HepG2 (cell line): ENCODE measurements around the gene TRMT1. TPM values are rescaled to one million over a fixed set of nuclear protein-coding genes. Genes with fewer than 3 reads are reported as not detected.

ENCODE experiments used
- ARID2 ChIP-seq: sonication (generic); formaldehyde crosslinking; IDR thresholded peaks from 2 replicates; pipeline ENCODE4 v1.8.1; 2022; ENCODE audit warnings: mild to moderate bottlenecking, missing genetic modification reagents, borderline replicate concordance
- CEBPZ ChIP-seq: IDR thresholded peaks from 2 replicates; pipeline ENCODE4 v1.6.1; 2012; ENCODE audit warnings: low read length, improper control_type of control experiment
- HOXA9 ChIP-seq: sonication (generic); formaldehyde crosslinking; IDR thresholded peaks from 2 replicates; pipeline ENCODE4 v1.8.1; 2022; ENCODE audit warnings: missing genetic modification reagents, mild to moderate bottlenecking, moderate library complexity, borderline replicate concordance
- JUN ChIP-seq: sonication (generic); formaldehyde crosslinking; IDR thresholded peaks from 2 replicates; pipeline ENCODE4 v1.4.0; 2020; ENCODE audit warnings: mild to moderate bottlenecking, missing genetic modification reagents
- KDM5B ChIP-seq: sonication (generic); formaldehyde crosslinking; IDR thresholded peaks from 2 replicates; pipeline ENCODE4 v1.4.0; 2020; ENCODE audit warnings: missing genetic modification reagents, mild to moderate bottlenecking, borderline replicate concordance
- MAFG ChIP-seq: sonication (generic); formaldehyde crosslinking; IDR thresholded peaks from 2 replicates; pipeline ENCODE4 v1.5.1; 2020; ENCODE audit warnings: mild to moderate bottlenecking, missing genetic modification reagents
- YEATS2 ChIP-seq: sonication (generic); formaldehyde crosslinking; IDR thresholded peaks from 2 replicates; pipeline ENCODE4 v1.4.0; 2020; ENCODE audit warnings: missing genetic modification reagents, borderline replicate concordance
- ZFP90 ChIP-seq: sonication (generic); formaldehyde crosslinking; IDR thresholded peaks from 2 replicates; pipeline ENCODE4 v1.8.0; 2022; ENCODE audit warnings: missing genetic modification reagents, mild to moderate bottlenecking, inconsistent platforms, borderline replicate concordance
- ZNF136 ChIP-seq: sonication (generic); formaldehyde crosslinking; IDR thresholded peaks from 2 replicates; pipeline ENCODE4 v1.8.1; 2022; ENCODE audit warnings: low read depth, mild to moderate bottlenecking, moderate library complexity, missing genetic modification reagents
- ZNF337 ChIP-seq: sonication (generic); formaldehyde crosslinking; IDR thresholded peaks from 2 replicates; pipeline ENCODE4 v1.5.1; 2020; ENCODE audit warnings: missing genetic modification reagents, low read depth, mild to moderate bottlenecking, borderline replicate concordance
- ZNF350 ChIP-seq: sonication (generic); formaldehyde crosslinking; IDR thresholded peaks from 2 replicates; pipeline ENCODE4 v1.4.0; 2020; ENCODE audit warnings: mild to moderate bottlenecking, low read depth, missing genetic modification reagents, borderline replicate concordance
- ZSCAN30 ChIP-seq: sonication (generic); formaldehyde crosslinking; IDR thresholded peaks from 2 replicates; pipeline ENCODE4 v1.5.0; 2020; ENCODE audit warnings: mild to moderate bottlenecking, missing genetic modification reagents
- polyA plus RNA-seq, 8 experiments: library from polyadenylated mRNA; depleted of rRNA in 3 of 8; stranded (reverse) in 7 of 8; unstranded in 1 of 8; fragments of >200 nt; fragmentation: Illumina TruSeq in 4 of 8; extraction: Trizol in 4 of 8; gene quantifications; 2 replicates each; pipeline versions ENCODE4 v1.2.1 to v1.2.3, GENCODE V29; 2011 to 2016; ENCODE audit warnings: low read depth in 4 of 8, missing spikeins in 1 of 8, mixed read lengths in 1 of 8; ENCODE audit not compliant: insufficient read depth in 1 of 8
- total RNA-seq, 5 experiments: library from RNA; depleted of rRNA; stranded (reverse); fragments of >200 nt; fragmentation: Illumina TruSeq; extraction: Trizol; gene quantifications; 2 replicates each; pipeline ENCODE4 v1.2.3, GENCODE V29; 2016; ENCODE audit warnings: low read depth in 1 of 5
- TF ChIP-seq, protein P1 (sequence below): conservative IDR thresholded peaks from 2 replicates; pipeline ENCODE4 v1.6.1; 2018; ENCODE audit warnings: missing genetic modification reagents
- TF ChIP-seq, protein P2 (sequence below): sonication (generic); formaldehyde crosslinking; conservative IDR thresholded peaks from 2 replicates; pipeline ENCODE4 v1.8.1; 2023; ENCODE audit warnings: missing genetic modification reagents
- TF ChIP-seq, protein P3 (sequence below): sonication (generic); formaldehyde crosslinking; IDR thresholded peaks from 2 replicates; pipeline ENCODE4 v1.5.1; 2020; ENCODE audit warnings: missing genetic modification reagents, mild to moderate bottlenecking, borderline replicate concordance

Gene TRMT1
- total and polyA plus RNA-seq, 2 of the 13 experiments (the other 11 are each of a cell fraction or from before 2014, with no cell fraction given) = 35.5 to 44.1 TPM

DNA sequence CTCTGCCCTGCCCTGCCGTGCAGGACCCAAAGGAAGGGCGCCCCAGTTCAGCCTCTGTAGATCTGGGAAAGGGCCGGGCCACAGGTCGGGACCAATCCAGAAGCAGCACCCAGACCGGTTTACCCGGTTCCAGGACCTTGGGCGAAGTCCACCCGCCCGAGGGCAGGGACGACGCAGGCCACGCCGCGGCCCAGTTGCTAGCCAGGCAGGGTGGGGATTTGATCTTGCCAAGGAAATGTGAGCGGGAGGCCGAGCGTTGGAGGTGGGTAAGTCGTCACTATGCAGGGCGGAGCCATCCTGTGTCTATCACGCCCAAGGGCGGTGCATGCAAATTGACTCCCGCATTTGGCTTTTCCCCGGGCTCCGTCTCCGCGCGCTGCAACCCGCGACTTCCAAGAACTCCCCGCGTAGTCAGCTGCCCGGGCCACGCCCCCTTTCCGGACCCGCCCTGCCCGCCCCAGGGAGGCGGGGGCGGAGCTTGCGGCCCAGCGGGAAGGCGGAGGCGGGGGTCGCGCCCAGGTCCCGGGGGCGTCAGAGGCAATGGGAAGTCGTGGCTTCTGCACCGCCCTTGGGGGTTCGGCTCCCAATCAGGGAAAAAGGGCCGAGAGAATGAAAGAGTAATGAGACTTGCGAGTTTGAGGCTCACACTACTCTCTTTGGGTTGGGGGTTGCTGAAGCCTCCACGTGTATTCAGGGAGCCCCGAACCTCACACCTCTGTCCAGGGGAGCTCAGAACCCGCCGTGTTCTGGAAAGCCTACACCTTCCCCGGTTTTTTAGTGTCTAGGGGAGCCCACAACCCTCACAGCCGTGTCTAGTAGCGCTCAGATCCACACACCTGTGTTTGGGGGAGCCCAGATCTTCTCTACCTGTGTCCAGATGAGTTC is 46.4 kb upstream of the TRMT1 start (continued):
- TF ChIP-seq KDM5B (CRISPR knock-in tag) (peak; percentile 74; the same call in 1 of the 2 replicates), ZNF337 (no peak), JUN (no peak; the same call in 1 of the 2 replicates), ZNF136 (CRISPR knock-in tag) (no peak), ZFP90 (CRISPR knock-in tag) (peak; percentile 32; the same call in 1 of the 2 replicates), ZNF350 (CRISPR knock-in tag) (peak; percentile 92), CEBPZ (no peak), HOXA9 (CRISPR knock-in tag) (no peak), MAFG (CRISPR knock-in tag) (no peak), ZSCAN30 (CRISPR knock-in tag) (no peak), YEATS2 (CRISPR knock-in tag) (peak; percentile 78; the same call in 1 of the 2 replicates), ARID2 (CRISPR knock-in tag) (no peak; the same call in 1 of the 2 replicates)
- TF ChIP-seq, protein P1, sequence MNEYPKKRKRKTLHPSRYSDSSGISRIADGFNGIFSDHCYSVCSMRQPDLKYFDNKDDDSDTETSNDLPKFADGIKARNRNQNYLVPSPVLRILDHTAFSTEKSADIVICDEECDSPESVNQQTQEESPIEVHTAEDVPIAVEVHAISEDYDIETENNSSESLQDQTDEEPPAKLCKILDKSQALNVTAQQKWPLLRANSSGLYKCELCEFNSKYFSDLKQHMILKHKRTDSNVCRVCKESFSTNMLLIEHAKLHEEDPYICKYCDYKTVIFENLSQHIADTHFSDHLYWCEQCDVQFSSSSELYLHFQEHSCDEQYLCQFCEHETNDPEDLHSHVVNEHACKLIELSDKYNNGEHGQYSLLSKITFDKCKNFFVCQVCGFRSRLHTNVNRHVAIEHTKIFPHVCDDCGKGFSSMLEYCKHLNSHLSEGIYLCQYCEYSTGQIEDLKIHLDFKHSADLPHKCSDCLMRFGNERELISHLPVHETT (CRISPR knock-in tag) = peak; percentile 70; the same call in 1 of the 2 replicates
- TF ChIP-seq, protein P2, sequence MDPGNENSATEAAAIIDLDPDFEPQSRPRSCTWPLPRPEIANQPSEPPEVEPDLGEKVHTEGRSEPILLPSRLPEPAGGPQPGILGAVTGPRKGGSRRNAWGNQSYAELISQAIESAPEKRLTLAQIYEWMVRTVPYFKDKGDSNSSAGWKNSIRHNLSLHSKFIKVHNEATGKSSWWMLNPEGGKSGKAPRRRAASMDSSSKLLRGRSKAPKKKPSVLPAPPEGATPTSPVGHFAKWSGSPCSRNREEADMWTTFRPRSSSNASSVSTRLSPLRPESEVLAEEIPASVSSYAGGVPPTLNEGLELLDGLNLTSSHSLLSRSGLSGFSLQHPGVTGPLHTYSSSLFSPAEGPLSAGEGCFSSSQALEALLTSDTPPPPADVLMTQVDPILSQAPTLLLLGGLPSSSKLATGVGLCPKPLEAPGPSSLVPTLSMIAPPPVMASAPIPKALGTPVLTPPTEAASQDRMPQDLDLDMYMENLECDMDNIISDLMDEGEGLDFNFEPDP (CRISPR knock-in tag) = no peak
- TF ChIP-seq, protein P3, sequence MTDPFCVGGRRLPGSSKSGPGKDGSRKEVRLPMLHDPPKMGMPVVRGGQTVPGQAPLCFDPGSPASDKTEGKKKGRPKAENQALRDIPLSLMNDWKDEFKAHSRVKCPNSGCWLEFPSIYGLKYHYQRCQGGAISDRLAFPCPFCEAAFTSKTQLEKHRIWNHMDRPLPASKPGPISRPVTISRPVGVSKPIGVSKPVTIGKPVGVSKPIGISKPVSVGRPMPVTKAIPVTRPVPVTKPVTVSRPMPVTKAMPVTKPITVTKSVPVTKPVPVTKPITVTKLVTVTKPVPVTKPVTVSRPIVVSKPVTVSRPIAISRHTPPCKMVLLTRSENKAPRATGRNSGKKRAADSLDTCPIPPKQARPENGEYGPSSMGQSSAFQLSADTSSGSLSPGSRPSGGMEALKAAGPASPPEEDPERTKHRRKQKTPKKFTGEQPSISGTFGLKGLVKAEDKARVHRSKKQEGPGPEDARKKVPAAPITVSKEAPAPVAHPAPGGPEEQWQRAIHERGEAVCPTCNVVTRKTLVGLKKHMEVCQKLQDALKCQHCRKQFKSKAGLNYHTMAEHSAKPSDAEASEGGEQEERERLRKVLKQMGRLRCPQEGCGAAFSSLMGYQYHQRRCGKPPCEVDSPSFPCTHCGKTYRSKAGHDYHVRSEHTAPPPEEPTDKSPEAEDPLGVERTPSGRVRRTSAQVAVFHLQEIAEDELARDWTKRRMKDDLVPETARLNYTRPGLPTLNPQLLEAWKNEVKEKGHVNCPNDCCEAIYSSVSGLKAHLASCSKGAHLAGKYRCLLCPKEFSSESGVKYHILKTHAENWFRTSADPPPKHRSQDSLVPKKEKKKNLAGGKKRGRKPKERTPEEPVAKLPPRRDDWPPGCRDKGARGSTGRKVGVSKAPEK (CRISPR knock-in tag) = no peak
